CD4-positive, alpha-beta memory T cell (primary cell): ENCODE data around the gene CSTF2T. TPM values are rescaled to one million over a fixed set of nuclear protein-coding genes. Genes with fewer than 3 reads are reported as not detected.

Experiments
- CTCF ChIA-PET: fragments of 350-600 bp; sonication (Branson Sonifier 250); formaldehyde crosslinking; loops from one replicate; lab custom pipeline; 2021; ENCODE audit warnings: inconsistent platforms; ENCODE audit not compliant: partially characterized antibody; lab: Charles Lee
- POLR2A ChIA-PET: fragments of 350-600 bp; sonication (Branson Sonifier 250); formaldehyde crosslinking; loops from one replicate; lab custom pipeline; 2021; ENCODE audit not compliant: partially characterized antibody; lab: Charles Lee
- DNase-seq, 5 donors: peaks; one replicate each; pipeline versions ENCODE4 v3.0.0 to v3.0.0-alpha.2; 2020 to 2022; ENCODE audit warnings: mixed read lengths in 1 of 5
- H3K27ac ChIP-seq: one replicate; pipeline ENCODE4 v1.7.0; 2013; ENCODE audit warnings: low read depth, low read length
- H3K27me3 ChIP-seq: 2 replicates; pipeline ENCODE4 v1.7.0; 2013; ENCODE audit warnings: mild to moderate bottlenecking, low read length, moderate library complexity; ENCODE audit not compliant: insufficient read depth
- H3K36me3 ChIP-seq: 2 replicates; pipeline ENCODE4 v1.7.0; 2013; ENCODE audit warnings: mild to moderate bottlenecking, low read length, moderate library complexity; ENCODE audit not compliant: insufficient read depth
- H3K4me1 ChIP-seq: 2 replicates; pipeline ENCODE4 v1.7.0; 2013; ENCODE audit warnings: mild to moderate bottlenecking, low read length, moderate library complexity; ENCODE audit not compliant: insufficient read depth
- H3K4me3 ChIP-seq, 2 donors: one replicate each; pipeline ENCODE4 v1.7.0; 2013; ENCODE audit warnings: low read length in 2 of 2, mild to moderate bottlenecking in 1 of 2
- H3K9me3 ChIP-seq, 2 donors: one replicate each; pipeline ENCODE4 v1.7.0; 2013; ENCODE audit warnings: low read length in 2 of 2, control low read depth in 1 of 2; ENCODE audit not compliant: control insufficient read depth in 1 of 2
- H3K27ac Mint-ChIP-seq, 7 donors: one replicate each; pipeline ENCODE4 v1.8.0; 2020 to 2021; ENCODE audit warnings: mixed read lengths in 7 of 7, mild to moderate bottlenecking in 6 of 7, inconsistent platforms in 3 of 7, moderate library complexity in 3 of 7
- H3K27me3 Mint-ChIP-seq, 2 donors: one replicate each; pipeline ENCODE4 v1.8.0; 2020 to 2021; ENCODE audit warnings: mixed read lengths in 2 of 2
- H3K36me3 Mint-ChIP-seq, 2 donors: one replicate each; pipeline ENCODE4 v1.8.0; 2020 to 2021; ENCODE audit warnings: mixed read lengths in 2 of 2, inconsistent platforms in 1 of 2, mild to moderate bottlenecking in 1 of 2
- H3K4me1 Mint-ChIP-seq, 4 donors: one replicate each; pipeline ENCODE4 v1.8.0; 2020 to 2021; ENCODE audit warnings: mixed read lengths in 4 of 4, mild to moderate bottlenecking in 1 of 4
- H3K4me3 Mint-ChIP-seq, 8 donors: one replicate each; pipeline ENCODE4 v1.8.0; 2020 to 2021; ENCODE audit warnings: mixed read lengths in 8 of 8, mild to moderate bottlenecking in 7 of 8, moderate library complexity in 6 of 8, inconsistent platforms in 3 of 8
- H3K9me3 Mint-ChIP-seq, 8 donors: one replicate each; pipeline ENCODE4 v1.8.0; 2020 to 2021; ENCODE audit warnings: mixed read lengths in 8 of 8, mild to moderate bottlenecking in 5 of 8, inconsistent platforms in 3 of 8, moderate library complexity in 1 of 8
- intact Hi-C: fragments of 100-400 bp; cut with micrococcal nuclease; formaldehyde crosslinking; loops from one replicate; pipeline ENCODE4 v1.15.1; 2023
- polyA plus RNA-seq, 2 donors: library from polyadenylated mRNA; unstranded; fragments of 300-500 nt; fragmentation: Illumina TruSeq; gene quantifications; one replicate each; pipeline ENCODE4 v1.2.3, GENCODE V29; 2021
- total RNA-seq, 2 experiments: library from RNA; stranded (reverse); gene quantifications; one replicate each; pipeline ENCODE4 v1.2.3, GENCODE V29; 2021

CSTF2T gene
- total and polyA plus RNA-seq, 4 experiments from 2014 or later, result 11.6 to 39.8 (median 27.2) TPM

DNA sequence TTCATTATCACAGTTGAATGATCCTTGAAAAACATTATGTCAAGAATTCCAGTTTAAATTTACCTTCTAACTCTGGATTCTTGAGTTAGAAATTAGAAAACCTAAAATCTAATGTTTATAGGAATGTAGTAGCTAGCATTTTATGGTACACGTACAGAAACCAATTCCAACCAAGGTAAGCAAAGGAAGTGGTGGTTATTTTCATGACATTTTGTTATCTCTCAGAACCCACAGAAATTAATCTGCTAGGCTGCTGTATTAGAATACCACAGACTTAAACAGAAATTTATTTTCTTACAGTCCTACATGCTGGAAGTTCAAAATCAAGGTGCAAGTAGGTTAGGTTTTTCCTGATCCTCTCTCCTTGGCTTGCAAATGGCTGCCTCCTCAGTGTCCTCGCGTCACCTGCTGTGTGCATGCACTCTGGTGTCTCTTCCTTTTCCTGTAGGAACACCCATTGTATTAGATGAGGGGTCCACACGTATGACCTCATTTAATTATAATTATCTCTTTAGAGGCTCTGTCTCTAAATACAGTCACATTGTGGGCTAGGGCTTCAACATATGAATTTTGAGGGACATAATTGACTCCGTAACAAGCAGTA, 8.5 kb upstream of the CSTF2T start:
- Mint-ChIP-seq H3K27me3 (peaks cover 0 to 8% of the 10 kb centered on the region in 2 donors), H3K4me1 (peaks cover 7 to 22% (median 14%) of the 10 kb centered on the region in 4 donors), H3K36me3 (no peaks in the 10 kb centered on the region), H3K27ac (peak overlapping the region in 6 of 7 donors; percentile 1 to 75 (median 38)), H3K4me3 (peak overlapping the region in 3 of 8 donors; percentile 22 to 44 (median 40)), H3K9me3 (no peaks in the 10 kb centered on the region)
- DNase-seq, result peak in 3 of 5 donors; percentile 16 to 36 (median 20)
- H3K4me3 ChIP-seq, result no peak overlapping the region
- H3K36me3 ChIP-seq, result no peaks in the 10 kb centered on the region
- intact Hi-C loops, result no loop called here
- H3K27ac ChIP-seq, result no peak overlapping the region
- H3K27me3 ChIP-seq, result no peaks in the 10 kb centered on the region
- POLR2A ChIA-PET, result no interaction called here
- no peaks in the 10 kb centered on the region for H3K9me3 ChIP-seq
- CTCF ChIA-PET, result no interaction called here
- peaks cover 17% of the 10 kb centered on the region for H3K4me1 ChIP-seq

DNA sequence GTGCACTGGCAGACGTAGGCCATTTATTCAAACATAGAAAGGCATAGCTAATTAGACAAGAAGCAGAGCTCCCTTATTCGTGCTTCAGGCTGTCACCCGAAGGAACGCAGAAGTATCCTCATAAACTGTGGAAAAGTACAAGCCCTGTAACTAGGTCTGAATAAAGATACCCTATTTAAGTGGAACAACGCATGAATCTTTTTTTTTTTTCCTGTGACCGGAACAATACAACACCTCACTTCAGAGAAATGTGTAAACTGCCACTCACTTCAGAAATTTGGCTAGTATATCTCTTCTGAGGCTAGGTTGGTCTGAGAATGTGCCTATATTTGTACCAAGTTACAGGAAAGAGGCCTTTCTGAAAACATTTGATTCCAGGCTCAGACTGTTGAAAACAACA, 8.0 kb upstream of the CSTF2T start:
- no peaks in the 10 kb centered on the region for H3K9me3 Mint-ChIP-seq
- peak overlapping the region in 3 of 8 donors; percentile 22 to 44 (median 40) for H3K4me3 Mint-ChIP-seq
- no peak for DNase-seq
- H3K36me3 ChIP-seq, result no peaks in the 10 kb centered on the region
- intact Hi-C loops, result no loop called here
- peaks cover 0 to 8% of the 10 kb centered on the region in 2 donors for H3K27me3 Mint-ChIP-seq
- no peaks in the 10 kb centered on the region for H3K27me3 ChIP-seq
- peaks cover 7 to 22% (median 14%) of the 10 kb centered on the region in 4 donors for H3K4me1 Mint-ChIP-seq
- ChIA-PET POLR2A (no interaction called here), CTCF (no interaction called here)
- no peak overlapping the region for H3K4me3 ChIP-seq
- H3K9me3 ChIP-seq, result no peaks in the 10 kb centered on the region
- H3K4me1 ChIP-seq, result peaks cover 17% of the 10 kb centered on the region
- no peaks in the 10 kb centered on the region for H3K36me3 Mint-ChIP-seq
- H3K27ac Mint-ChIP-seq, result peak overlapping the region in 2 of 7 donors; percentile 75
- H3K27ac ChIP-seq, result no peak overlapping the region

GRCh38 chr10:51706225-51706624, 6.8 kb upstream of the CSTF2T start:
- no peaks in the 10 kb centered on the region for H3K36me3 Mint-ChIP-seq
- H3K4me1 Mint-ChIP-seq, result peaks cover 4 to 22% (median 12%) of the 10 kb centered on the region in 4 donors
- Histone ChIP-seq H3K27ac (no peak overlapping the region), H3K9me3 (no peaks in the 10 kb centered on the region), H3K4me1 (peaks cover 17% of the 10 kb centered on the region), H3K36me3 (no peaks in the 10 kb centered on the region), H3K4me3 (no peak overlapping the region), H3K27me3 (no peaks in the 10 kb centered on the region)
- no peak overlapping the region for H3K27ac Mint-ChIP-seq
- H3K27me3 Mint-ChIP-seq, result peaks cover 0 to 4% of the 10 kb centered on the region in 2 donors
- H3K9me3 Mint-ChIP-seq, result no peaks in the 10 kb centered on the region
- CTCF ChIA-PET, result no interaction called here
- no peak overlapping the region for H3K4me3 Mint-ChIP-seq
- POLR2A ChIA-PET, result no interaction called here
- no peak for DNase-seq
- intact Hi-C loops, result no loop called here

DNA sequence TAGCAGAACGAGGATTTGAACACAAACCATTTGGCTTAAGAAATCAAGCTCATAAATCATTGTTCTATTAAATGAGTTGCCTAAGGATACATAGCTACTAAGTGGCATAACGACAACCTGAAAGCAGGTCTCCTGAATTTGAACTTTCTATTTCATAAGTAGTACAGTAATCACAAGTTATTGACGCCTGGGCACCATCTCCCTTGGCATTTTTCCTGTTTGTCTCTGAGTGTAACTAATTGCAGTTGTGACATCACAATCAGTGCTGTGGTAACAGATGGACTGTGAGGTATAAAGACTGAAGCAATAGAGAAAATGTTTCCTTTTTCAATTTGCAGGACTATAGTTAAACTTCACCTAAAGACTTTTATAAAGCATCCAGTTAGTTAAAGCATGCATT, 6.4 kb upstream of the CSTF2T start:
- Mint-ChIP-seq H3K4me1 (peaks cover 4 to 22% (median 12%) of the 10 kb centered on the region in 4 donors), H3K4me3 (no peak overlapping the region), H3K9me3 (no peaks in the 10 kb centered on the region), H3K36me3 (no peaks in the 10 kb centered on the region), H3K27me3 (peaks cover 0 to 3% of the 10 kb centered on the region in 2 donors), H3K27ac (no peak overlapping the region)
- H3K36me3 ChIP-seq, result no peaks in the 10 kb centered on the region
- intact Hi-C loops, result no loop called here
- no peaks in the 10 kb centered on the region for H3K9me3 ChIP-seq
- H3K27me3 ChIP-seq, result no peaks in the 10 kb centered on the region
- ChIA-PET CTCF (no interaction called here), POLR2A (no interaction called here)
- H3K4me1 ChIP-seq, result peaks cover 17% of the 10 kb centered on the region
- DNase-seq, result no peak
- no peak overlapping the region for H3K27ac ChIP-seq
- H3K4me3 ChIP-seq, result no peak overlapping the region

DNA sequence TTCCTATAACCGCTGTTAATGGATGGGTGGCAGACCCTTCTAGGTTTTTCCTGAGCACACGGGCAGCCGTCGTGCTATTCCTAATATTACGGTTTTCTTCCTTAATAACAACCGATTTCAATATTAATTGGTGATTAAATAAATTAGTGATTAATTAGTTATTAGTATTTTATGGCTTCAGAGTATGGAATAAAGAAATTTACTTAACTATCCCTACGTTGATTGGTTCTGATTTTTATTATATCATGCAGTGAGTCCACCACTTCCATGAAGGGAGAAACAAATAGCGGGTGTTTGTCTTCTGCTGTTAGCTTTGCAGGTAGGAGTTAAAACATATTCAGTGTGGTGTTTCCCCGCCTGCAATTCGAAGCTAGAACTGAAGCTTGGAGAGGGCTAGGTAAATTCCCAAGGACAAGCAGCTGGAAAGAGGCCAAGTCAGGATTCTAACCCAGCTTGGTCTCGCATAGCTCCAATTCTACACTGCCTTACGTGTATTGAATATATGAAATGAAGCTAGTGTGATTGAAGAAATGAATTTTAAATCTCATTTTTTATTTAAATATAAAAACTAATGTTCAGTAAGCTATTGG, 928 bp upstream of the CSTF2T start:
- Histone ChIP-seq H3K27ac (peak overlapping the region; percentile 97), H3K4me3 (peak overlapping the region; percentile 83 to 88), H3K4me1 (peaks cover 43% of the 10 kb centered on the region), H3K36me3 (no peaks in the 10 kb centered on the region), H3K27me3 (no peaks in the 10 kb centered on the region), H3K9me3 (no peaks in the 10 kb centered on the region)
- peak overlapping the region; percentile 99 to 100 (median 100) for H3K27ac Mint-ChIP-seq
- peaks cover 0 to 6% (median 0%) of the 10 kb centered on the region in 8 donors for H3K9me3 Mint-ChIP-seq
- ChIA-PET CTCF (no interaction called here), POLR2A (interaction anchor here (1.0 to 1.5 kb wide), 2 partner anchors 9 to 1076 kb away, joined by 4 to 6 read pairs; no protein-coding TSS in a partner anchor)
- peak overlapping the region; percentile 96 to 100 (median 100) for H3K4me3 Mint-ChIP-seq
- peak in 3 of 5 donors; percentile 6 to 48 (median 16) for DNase-seq
- H3K4me1 Mint-ChIP-seq, result peaks cover 31 to 51% (median 43%) of the 10 kb centered on the region in 4 donors
- peaks cover 26 to 34% of the 10 kb centered on the region in 2 donors for H3K36me3 Mint-ChIP-seq
- peaks cover 0 to 2% of the 10 kb centered on the region in 2 donors for H3K27me3 Mint-ChIP-seq
- intact Hi-C loops, result no loop called here

- intact Hi-C loops, result no loop called here
- no peaks in the 10 kb centered on the region for H3K27me3 Mint-ChIP-seq
- CTCF ChIA-PET, result no interaction called here
These were observed 285 bp downstream of the CSTF2T start for GRCh38 chr10:51699145-51699474.

GRCh38 chr10:51698473-51699063, 827 bp downstream of the CSTF2T start:
- no peaks in the 10 kb centered on the region for H3K27me3 ChIP-seq
- peak overlapping the region; percentile 83 to 88 for H3K4me3 ChIP-seq
- H3K9me3 Mint-ChIP-seq, result peaks cover 0 to 6% (median 0%) of the 10 kb centered on the region in 8 donors
- no peaks in the 10 kb centered on the region for H3K27me3 Mint-ChIP-seq
- peak overlapping the region; percentile 96 to 100 (median 100) for H3K4me3 Mint-ChIP-seq
- peak overlapping the region; percentile 97 for H3K27ac ChIP-seq
- peaks cover 53% of the 10 kb centered on the region for H3K4me1 ChIP-seq
- peak in 1 of 5 donors; percentile 33 for DNase-seq
- peak overlapping the region; percentile 99 to 100 (median 100) for H3K27ac Mint-ChIP-seq
- ChIA-PET POLR2A (interaction anchor here (1.5 kb wide), 1 partner anchor 11 kb away, joined by 6 read pairs; no protein-coding TSS in a partner anchor), CTCF (no interaction called here)
- intact Hi-C loops, result no loop called here
- H3K9me3 ChIP-seq, result no peaks in the 10 kb centered on the region
- no peaks in the 10 kb centered on the region for H3K36me3 ChIP-seq
- H3K4me1 Mint-ChIP-seq, result peaks cover 37 to 65% (median 50%) of the 10 kb centered on the region in 4 donors
- H3K36me3 Mint-ChIP-seq, result peaks cover 30 to 41% of the 10 kb centered on the region in 2 donors

More at GRCh38 chr10:51699145-51699474, 285 bp downstream of the CSTF2T start:
- Histone ChIP-seq H3K36me3 (no peaks in the 10 kb centered on the region), H3K9me3 (no peaks in the 10 kb centered on the region), H3K4me1 (peaks cover 53% of the 10 kb centered on the region), H3K27ac (peak overlapping the region; percentile 97), H3K4me3 (peak overlapping the region; percentile 83 to 88), H3K27me3 (no peaks in the 10 kb centered on the region)
- Mint-ChIP-seq H3K4me3 (peak overlapping the region; percentile 96 to 100 (median 100)), H3K9me3 (peaks cover 0 to 6% (median 0%) of the 10 kb centered on the region in 8 donors), H3K36me3 (peaks cover 30 to 41% of the 10 kb centered on the region in 2 donors), H3K27ac (peak overlapping the region; percentile 99 to 100 (median 100)), H3K4me1 (peaks cover 37 to 63% (median 50%) of the 10 kb centered on the region in 4 donors)
- DNase-seq, result no peak
- POLR2A ChIA-PET, result interaction anchor here (1.5 kb wide), 1 partner anchor 10 kb away, joined by 6 read pairs; no protein-coding TSS in a partner anchor
